Epithelial cell of esophagus (primary cell): ENCODE results near the gene SLC35E1.
"Not testable (repeated sequence)": the region's sequence is repeated elsewhere in the genome, so short reads cannot be mapped to it uniquely, and the experiment has no call there.

ENCODE experiments used
- DNase-seq: peaks from one replicate; pipeline ENCODE4 v3.0.0; 2010; ENCODE audit warnings: low read depth
- H3K4me3 ChIP-seq: 2 replicates; pipeline ENCODE4 v1.5.1; 2011; ENCODE audit warnings: mild to moderate bottlenecking, low read length, control low read depth
- TF ChIP-seq, protein P1 (sequence below): IDR thresholded peaks from 2 replicates; pipeline ENCODE4 v1.5.1; 2011; ENCODE audit warnings: low read depth, mild to moderate bottlenecking, low read length, control low read depth, inconsistent platforms; ENCODE audit not compliant: insufficient read depth; ENCODE audit errors: missing control alignments

Gene SLC35E1

DNA sequence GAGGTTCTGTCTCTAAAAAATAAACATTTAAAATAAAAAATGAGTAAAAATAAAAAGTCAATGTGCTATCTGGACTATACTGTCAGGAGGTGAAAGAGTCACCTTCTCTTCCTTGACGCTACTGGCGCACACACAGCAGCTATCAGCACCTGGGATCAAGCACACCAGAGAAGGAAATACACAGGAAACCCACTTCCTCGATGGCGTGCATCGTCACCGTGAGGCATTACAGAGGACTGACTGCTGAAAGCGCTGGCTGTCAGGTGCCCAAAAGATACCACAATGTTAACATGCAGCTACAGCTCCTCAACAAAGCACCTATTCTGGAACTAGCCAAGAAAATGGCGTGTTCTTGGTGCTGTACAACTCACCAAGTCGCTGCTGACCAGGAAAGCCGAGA, 6.1 kb downstream of the SLC35E1 start:
- no peak for DNase-seq
- no peak overlapping the region for H3K4me3 ChIP-seq
- TF ChIP-seq, protein P1, sequence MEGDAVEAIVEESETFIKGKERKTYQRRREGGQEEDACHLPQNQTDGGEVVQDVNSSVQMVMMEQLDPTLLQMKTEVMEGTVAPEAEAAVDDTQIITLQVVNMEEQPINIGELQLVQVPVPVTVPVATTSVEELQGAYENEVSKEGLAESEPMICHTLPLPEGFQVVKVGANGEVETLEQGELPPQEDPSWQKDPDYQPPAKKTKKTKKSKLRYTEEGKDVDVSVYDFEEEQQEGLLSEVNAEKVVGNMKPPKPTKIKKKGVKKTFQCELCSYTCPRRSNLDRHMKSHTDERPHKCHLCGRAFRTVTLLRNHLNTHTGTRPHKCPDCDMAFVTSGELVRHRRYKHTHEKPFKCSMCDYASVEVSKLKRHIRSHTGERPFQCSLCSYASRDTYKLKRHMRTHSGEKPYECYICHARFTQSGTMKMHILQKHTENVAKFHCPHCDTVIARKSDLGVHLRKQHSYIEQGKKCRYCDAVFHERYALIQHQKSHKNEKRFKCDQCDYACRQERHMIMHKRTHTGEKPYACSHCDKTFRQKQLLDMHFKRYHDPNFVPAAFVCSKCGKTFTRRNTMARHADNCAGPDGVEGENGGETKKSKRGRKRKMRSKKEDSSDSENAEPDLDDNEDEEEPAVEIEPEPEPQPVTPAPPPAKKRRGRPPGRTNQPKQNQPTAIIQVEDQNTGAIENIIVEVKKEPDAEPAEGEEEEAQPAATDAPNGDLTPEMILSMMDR = no peak

DNA sequence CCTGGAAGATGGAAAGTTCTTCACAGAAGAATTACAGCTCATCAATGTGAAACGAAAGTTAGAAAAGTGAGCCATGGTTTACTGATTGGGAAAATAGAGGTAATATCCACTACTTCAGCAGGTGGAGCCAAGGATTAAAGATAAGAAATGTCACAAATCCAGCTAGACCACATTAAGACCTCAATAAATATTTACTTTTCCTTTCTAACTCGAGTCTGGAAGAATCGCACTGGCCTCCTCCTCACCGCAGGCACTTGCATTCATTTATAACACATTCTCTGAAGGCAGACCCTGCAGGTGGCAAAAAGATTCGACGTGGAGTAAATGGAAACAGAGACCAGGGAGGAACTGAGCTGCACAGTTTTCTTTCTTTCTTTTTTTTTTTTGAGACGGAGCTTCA, 7.4 kb downstream of the SLC35E1 start:
- DNase-seq = no peak
- H3K4me3 ChIP-seq = no peak overlapping the region
- TF ChIP-seq, protein P1 = no peak

DNA sequence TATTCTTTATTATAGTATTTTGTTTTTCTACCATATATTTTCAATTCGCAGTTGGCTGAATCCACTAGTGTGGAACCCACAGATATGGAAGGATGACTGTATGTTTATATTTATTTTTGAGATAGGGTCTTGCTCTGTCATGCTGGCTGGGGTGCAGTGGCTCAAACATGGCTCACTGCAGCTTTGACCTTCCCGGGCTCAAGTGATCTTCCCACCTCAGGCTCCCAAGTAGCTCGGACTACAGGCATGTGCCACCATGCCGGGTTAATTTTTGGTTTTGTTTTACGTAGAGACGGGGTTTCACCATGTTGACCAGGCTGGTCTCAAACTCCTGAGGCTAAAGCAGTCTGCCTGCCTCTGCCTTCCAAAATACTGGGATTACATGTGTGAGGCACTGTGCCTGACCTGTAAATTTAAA, 9.6 kb downstream of the SLC35E1 start:
- no peak overlapping the region for H3K4me3 ChIP-seq
- TF ChIP-seq, protein P1 = no peak
- no peak for DNase-seq

DNA sequence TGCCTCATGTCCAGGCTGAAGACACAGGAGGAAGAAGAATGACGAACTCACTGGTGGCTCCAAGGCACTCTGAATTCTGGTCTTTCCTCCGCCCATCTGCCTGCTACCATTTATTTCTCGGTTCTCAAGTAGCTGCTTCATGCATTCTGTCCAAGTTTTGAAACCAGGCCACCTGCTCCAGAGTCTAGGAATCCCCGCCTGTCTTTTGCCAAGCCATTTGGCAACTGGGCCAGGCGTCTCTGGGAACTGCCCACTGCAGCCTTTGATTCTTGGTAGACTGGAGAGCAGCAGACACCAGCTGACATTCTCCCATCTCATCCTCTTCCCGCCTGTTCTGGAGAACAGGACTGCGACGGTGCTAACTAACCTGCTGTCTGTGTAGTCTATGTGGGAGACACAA, 10.8 kb downstream of the SLC35E1 start:
- DNase-seq = no peak
- no peak overlapping the region for H3K4me3 ChIP-seq
- TF ChIP-seq, protein P1 = no peak

DNA sequence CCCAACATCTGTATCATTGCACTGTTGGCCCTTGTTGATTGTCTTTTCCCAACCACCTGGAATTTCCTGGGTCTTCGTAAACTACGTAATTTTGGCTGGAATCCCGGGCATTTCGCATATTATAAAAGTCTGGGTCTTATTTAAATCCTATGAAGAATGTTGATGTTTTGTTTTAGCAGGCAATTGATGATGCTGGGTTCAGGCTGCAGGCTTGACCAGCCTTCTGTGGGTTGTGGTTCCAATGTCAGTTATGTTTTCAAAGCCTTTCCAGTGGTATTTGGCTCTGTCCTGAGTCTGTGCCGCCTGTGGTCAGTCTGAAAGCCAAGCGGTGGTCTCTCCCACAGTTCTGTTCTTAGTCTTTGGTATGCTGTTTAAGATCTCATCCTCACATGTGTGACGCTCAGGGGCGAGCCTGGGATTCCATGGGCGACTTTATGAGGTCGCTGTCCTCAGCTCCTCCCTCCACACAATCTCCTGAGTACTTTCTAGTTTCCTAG, 12.4 kb downstream of the SLC35E1 start:
- no peak overlapping the region for H3K4me3 ChIP-seq
- DNase-seq = no peak
- TF ChIP-seq, protein P1 = no peak

DNA sequence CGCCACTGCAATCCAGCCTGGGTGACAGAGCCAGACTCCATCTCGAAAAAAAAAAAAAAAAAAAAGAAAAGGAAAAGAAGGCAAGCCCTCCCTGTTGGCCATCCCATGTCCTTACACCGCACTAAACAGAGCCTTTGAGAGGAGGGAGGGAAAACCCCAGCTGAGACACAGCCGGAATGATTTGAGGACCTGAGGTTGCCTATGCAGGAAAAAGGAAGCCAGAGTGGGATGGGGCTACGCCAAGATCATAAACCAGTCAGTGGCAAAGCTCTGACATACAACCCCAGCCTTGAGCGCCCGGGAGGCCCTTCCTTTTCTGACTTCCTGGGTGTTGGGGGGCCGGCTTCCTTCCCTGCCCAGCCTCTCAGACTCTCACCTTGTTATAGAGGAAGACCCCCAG, 17.4 kb downstream of the SLC35E1 start:
- no peak for DNase-seq
- TF ChIP-seq, protein P1 = no peak
- no peak overlapping the region for H3K4me3 ChIP-seq

DNA sequence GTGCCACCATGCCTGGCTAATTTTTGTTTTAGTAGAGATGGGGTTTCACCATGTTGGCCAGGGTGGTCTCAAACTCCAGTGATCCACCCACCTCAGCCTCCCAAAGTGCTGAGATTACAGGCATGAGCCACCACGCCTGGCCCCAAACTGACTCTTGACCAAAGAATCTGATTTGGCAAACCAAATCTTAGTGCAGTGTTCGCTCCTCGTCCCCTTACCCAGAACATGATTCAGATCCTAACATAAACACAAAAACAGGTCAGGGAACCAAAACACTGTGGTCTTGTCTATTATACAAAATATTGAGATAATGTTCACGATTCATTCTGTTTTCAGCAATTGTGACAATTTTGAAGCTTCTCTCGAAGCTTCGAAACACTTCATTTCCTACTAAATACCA, 20.3 kb downstream of the SLC35E1 start:
- DNase-seq, H3K4me3 ChIP-seq: not testable (repeated sequence)

DNA sequence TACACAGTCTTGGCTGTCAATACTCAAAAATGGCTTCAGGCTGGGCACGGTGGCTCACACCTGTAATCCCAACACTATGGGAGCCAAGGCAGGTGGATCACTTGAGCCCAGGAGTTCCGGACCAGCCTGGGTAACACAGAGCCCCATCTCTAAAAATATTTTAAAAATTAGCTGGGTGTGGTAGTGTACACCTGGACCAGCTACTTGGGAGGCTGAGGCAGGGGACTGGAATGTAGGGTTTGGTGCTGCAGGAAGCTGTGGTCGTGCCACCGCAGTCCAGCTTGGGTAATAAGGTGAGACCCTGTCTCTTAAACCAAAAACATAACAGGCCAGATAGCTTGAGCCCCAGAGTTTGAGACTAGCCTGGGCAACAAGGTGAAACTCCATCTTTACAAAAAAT, 23.3 kb downstream of the SLC35E1 start:
- TF ChIP-seq, protein P1 = no peak
- peak; percentile 27 for DNase-seq
- H3K4me3 ChIP-seq = no peak overlapping the region
